Fibroblast of peridontal ligament (primary cell): ENCODE results near the gene PGA3.
A peak's percentile ranks its signal among the peaks of the same experiment; 100 is the strongest.
"Not testable (repeated sequence)": the region's sequence is repeated elsewhere in the genome, so short reads cannot be mapped to it uniquely, and the experiment has no call there.

ENCODE experiments used
- DNase-seq: peaks from one replicate; pipeline ENCODE4 v3.0.0-alpha.2; 2010; ENCODE audit errors: extremely low read depth

The PGA3 gene

DNA sequence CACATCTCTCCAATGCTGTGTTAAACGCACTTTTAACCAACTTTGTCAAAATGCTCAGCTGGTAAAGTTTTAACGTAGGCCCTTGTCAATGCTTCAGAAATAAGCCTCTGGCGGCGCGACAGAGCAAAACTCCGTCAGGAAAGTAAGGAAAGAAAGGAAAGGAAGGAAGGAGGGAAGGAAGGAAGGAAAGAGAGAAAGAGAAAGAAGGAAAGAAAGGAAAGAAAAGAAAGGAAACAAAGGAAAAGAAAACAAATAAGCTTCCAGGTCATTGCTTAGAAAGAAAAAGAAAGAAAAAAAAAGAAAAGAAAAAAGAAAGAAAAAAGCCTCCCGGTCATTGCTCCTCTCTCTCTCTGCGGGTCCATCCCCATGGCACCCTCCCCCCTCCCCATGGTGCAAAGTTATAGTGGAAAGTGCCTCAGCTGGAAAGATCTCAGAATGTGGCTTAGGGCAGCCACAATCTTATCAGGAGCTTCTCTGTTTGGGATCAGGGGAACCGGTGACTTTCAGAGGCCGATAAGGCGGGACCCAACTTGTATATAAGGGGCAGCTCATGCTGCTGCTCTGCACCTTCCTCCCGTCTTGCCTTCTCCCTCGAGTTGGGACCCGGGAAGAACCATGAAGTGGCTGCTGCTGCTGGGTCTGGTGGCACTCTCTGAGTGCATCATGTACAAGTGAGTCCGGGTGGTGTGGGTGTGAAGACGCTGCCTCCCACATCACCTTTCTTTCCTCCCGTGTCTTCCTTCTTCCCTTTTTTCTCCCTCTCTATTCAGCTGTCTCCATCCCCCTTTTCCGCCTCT lies at the start of gene PGA3:
PGA3 (plus strand) TSS at position 566 of the 797 bp plus-strand sequence; CDS start at position 616, 50 bp downstream.
- not testable (repeated sequence) for DNase-seq

DNA sequence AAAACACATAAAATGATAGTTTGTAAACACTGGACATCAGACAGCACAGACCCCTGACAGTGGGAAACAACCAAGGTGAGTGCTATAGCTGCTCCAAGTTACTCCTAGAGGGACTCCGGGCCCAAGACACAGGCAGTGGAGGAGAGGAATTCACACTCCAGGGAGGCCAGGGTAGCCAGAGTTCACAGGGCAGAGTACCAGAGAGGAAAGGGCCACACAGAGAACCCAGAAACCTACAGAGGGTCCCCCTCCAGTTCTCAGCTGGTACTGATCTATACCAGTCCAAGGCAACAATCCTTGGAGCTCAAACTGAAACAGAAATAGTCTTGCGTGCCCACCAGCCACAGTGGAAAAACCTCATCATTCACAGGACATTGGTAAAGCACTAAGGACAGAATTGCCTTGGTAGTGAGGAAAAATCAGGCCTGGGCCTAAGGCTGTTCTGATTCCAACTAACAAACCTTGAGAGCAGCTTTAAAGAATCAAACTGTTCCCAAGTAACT lies 49.7 kb upstream of the PGA3 start:
- DNase-seq: peak; percentile 44

DNA sequence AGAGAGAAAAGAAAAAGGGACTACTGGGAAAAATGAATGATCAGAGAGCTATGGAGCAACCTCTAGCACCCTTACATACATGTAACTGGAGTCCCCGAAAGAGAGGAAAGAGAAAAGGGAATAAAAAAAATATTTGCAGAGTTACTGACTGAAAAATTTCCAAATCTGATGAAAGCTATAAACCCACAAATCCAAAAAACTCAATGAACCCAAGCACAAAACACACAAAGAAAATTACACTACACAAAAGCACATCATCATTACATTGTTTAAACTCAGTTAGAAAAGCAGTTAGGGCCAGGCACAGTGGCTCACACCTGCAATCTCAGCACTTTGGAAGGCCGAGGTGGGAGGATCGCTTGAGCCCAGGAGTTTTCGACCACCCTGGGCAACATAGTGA lies 48.8 kb upstream of the PGA3 start:
- DNase-seq: no peak

DNA sequence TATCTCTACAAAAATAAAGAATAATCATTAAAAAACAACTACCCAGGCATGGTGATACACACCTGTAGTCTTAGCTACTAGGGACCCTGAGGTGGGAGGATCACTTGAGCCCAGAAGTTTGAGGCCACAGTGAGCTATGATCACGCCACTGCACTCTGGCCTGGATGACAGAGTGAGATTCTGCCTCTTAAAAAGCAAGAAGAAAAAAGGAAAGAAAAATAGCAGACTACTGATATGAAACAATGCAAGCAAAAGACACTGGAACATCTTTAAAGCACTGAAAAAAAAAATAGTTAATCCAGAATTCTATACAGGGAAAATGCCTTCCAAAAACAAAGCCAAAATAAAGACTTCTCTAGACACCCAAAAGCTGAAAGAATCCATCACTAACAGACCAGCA lies 48.0 kb upstream of the PGA3 start:
- no peak for DNase-seq

DNA sequence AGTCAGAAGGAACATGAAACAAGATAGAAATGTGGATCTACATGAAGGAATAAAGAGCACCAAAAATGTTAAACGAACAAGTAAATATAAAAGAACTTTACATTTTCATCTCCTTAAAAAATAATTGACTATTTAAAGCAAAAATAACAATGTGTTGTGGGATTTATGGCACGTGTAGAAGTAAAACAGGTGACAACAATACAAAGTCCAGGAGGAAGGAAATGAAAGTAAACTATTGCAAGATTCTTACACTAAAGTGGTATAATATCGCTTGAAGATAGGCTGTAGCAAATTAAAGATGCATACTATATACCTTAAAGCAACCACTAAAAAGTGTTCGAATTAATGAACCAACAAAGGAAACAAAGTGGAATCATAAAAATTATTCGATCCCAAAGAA lies 47.6 kb upstream of the PGA3 start:
- DNase-seq: no peak

DNA sequence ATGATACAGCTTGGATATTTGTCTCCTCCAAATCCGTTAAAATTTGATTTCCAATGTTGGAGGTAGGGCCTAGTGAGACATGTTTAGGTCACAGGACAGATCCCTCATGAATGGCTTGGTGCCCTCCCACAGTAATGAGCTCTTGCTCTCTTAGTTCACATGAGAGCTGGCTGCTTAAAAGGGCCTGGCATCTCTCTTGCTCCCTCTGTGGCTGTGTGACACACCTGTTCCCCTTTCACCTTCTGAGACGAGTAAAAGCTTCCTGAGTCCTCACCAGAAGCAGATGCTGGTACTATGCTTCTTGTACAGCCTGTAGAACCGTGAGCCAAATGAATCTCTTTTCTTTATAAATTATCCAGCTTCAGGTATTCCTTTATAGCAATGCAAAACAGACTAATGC lies 45.6 kb upstream of the PGA3 start:
- DNase-seq: no peak

DNA sequence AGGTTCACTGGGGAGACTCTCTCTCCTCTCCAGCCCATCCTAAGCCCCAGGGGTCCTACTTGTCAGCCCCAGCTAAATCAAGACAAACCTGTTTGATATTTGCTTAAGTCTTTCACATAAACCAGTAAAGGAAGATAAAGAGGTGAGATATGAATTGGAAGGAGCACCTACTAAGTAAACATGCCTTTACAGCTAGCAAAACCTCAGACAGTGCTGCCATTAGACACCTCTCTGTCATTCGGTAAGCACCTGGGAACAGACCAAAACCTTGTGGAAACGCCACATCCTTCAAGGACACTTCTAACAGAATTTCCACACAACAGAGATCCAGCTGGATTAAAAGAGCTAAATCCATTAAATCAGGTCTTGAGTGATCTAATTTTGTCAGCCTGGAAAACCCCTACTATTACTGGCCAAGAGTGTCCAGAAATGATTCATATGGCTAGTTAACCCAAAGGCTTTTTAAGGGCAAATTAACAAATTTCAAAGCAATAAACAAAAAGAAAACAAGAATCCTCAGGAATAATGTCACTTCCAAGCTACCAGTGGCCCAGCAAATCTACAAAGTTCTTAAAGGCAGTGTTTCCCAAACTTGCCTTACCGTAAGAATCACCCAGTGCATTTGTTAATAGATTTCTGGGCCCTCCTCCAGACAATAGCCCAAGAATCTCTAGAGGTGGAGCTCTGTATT lies 44.5 kb upstream of the PGA3 start:
- DNase-seq: peak; percentile 83

DNA sequence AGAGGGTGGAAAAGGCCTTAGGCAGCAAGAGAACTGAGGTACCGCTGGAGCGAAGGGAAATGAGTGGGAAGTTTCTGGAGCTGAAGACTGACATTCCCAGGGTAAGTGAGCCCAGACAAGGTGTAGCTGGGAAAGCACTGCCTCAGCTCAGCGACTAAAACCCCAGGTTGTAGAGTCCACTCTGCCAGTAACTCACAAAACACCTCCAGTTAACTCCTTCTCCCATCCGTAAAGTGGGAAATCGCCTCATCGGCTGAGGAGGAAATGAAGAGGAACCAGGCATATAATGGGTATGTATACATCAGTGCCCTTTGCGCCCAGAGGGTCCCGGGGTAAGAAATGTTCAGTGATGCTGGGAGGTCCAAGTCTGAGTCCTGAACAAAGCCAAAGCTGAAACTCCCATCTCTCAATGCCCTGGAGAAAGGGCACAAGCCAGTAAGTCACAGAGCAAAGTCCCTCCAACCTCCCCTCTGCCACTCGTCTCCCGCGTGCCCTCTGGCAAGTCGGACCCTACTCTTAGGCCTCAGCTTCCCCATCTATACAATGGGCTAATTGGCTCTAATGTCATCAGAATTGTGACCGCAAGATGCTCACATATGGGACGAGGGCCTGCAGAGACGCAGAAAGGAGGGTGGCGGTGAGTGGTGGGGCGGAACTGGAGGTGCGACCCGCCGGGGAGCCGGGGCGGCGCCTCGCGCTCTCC lies 42.7 kb upstream of the PGA3 start:
- DNase-seq: peak; percentile 20

DNA sequence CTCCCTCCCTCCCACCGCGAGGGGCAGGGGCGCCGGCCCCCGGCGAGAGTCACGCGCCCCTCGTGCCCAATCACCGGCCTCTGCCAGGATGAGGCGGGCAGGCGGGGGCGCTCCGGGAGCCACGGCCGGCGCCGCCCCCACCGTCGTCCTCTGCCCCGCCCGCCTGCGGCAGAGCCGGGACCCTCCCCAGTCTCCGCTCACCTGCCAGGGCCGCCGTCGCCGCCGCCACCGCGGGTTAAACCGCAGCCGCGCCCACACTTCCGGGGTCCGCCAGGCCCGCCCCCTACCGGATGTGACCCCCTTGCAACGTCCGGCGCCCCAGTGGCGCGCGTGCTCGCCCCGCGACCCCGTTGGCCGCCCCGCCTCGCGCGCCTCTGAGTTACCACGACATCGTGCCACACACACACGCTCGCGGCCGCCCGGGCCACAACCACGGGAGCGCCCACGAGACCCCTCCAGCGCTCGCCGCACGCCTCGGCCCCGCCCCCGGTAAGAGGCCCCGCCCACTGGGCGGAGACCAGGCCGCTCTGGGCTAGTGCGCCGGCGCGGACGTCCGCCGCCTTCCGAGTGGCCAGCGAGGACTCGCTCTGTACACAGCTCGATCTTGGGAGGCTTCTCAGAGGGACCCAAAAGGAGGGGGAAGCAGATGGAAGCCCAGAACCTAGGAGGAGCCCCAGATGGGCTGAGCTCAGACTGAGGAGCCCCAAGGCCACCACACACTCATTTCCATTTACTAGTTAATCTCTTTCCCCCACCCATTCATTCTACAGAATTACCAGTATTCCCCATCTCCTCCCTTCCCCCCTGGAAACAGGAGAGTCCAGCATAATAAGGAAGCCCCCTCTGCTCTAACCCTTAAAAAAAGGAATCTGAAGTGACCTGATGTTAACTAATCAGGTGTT lies 41.9 kb upstream of the PGA3 start, which contains the start of gene VPS37C:
VPS37C (minus strand) TSS at position 237 of the 902 bp plus-strand sequence. CDS start 22,597 bp downstream, outside the sequence.
- peak; percentile 79 for DNase-seq

DNA sequence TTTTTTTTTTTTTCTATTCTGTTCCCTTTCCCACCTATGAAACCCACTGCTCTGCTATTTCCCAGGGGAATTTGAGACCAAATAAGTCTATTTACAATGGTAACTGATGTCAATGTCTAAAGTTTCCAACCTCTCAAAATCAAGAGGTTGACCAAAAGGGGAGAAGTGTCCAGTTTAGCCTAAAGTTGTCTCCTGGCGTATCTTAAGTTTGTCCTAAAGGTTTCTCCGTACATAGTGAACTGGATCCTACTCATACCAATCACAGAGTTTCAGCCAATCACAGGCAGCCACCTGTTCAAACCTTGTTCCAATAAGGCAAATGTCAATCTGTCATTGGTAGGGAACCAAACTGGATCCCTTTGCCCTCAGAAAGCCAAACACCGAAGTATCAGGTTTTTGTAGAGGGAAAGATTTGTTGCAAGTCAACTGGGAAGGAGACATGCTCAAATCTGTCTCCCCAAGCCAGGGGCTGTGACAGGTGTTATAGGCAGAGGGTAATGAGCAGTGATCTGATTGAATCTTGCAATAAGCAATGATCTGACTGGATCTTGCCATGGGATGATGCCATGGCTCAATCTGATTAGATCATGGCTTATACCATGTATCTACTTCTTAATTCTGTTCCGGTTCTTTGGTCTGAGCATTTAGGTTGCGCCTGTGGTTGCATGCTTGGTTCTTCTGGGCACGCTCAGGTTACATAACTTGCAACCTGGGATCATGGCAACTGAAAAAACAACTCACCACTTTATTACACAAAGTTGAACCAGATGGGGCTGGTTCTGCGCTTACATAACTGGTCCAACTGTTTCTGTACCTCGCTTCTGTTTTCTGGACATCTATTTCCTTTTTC lies 41.0 kb upstream of the PGA3 start:
- peak; percentile 59 for DNase-seq

DNA sequence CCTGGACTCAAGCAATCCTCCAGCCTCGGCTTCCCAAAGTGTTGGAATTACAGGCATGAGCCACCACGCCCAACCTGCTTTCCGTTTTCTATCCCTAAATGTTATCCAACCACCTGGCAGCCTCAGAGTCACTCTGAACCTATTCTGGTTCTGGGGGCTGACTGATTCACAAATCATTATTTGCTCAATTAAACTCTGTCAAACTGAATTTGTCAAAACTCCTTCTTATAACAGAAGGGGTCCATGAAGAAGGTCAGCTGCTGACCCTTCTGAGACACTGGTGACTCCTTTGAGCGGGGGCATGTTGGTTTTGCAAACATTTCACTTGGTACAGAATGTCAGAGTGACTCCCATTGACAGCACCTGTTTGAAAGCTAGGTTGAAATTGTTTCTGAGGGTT lies 40.3 kb upstream of the PGA3 start:
- no peak for DNase-seq

DNA sequence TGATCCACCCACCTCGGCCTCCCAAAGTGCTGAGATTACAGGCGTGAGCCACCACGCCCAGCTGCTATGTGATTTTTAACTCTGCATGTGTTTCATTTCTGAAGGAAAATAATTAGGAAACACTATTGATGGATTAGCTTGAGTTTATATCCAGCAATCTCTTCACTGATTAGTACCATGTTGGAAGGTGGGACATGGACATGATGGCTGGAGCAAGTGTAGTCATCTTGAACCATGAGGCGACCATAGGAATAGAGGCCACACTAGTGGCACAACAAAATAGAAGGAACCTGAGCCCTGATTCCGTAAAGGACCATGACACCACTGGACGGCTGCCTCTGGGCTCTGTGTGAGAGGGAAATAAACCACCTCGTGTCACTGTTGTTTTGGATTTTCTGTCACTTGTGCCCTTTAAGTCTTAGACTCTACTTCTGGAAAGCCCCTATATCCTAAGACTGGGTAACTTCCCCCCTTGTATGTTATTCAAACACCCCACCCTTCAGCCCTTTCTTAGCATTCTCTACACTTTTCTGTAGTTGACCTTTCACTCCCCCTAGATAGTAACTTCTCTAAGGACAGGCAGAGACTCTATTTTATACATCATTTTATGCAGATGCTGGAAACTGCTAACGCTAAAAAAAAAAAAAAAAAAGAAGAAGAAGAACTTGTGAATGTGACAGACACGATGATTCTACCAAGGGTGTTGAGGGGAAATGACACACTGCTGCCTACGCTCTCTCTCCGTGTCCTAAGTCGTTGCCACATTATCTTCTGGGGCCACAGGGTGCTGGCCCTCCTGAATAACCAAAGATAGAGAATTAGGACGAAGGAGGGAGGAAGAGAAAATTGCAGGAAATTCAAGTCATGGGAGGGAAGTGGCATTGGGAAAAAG lies 39.4 kb upstream of the PGA3 start:
- DNase-seq: no peak

DNA sequence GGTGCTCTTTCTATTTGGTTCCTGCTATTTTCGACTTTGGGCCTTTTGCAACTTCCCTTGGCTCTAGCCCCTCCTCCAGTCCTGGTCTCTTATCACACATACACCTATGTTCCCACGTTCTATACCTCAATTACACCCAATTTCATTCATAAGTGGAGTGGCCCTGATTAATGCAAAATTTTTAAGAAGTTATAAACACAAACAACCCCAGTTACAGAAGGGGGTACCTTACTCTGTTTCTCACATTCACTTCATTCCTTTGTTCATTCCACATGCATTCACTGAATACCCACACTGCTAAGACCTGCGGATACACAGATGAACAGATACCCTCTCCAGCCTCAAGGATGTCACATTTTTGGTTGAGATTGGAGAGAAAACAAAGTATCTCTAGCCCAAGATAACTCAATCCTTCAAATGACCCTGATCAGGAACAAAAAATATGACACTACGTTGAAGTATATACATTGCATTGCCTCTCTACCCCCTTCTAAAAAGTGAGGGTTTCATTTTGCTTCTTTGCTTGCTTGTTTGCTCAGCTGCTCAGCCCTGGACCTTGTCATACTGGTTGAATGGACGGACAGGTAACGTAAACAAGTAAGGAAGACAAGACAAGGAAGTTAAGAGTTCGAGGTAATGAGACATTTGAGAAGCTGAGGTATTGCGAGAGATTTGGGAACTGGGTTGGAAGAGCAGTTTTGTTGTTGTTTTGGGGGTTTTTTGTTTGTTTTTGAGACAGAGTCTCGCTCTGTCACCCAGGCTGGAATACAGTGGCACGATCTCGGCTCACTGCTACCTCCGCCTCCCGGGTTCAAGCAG lies 38.5 kb upstream of the PGA3 start:
- no peak for DNase-seq

DNA sequence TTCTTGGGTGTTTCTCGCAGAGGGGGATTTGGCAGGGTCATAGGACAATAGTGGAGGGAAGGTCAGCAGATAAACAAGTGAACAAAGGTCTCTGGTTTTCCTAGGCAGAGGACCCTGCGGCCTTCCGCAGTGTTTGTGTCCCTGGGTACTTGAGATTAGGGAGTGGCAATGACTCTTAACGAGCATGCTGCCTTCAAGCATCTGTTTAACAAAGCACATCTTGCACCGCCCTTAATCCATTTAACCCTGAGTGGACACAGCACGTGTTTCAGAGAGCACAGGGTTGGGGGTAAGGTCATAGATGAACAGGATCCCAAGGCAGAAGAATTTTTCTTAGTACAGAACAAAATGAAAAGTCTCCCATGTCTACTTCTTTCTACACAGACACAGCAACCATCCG lies 37.5 kb upstream of the PGA3 start:
- DNase-seq: not testable (repeated sequence)

DNA sequence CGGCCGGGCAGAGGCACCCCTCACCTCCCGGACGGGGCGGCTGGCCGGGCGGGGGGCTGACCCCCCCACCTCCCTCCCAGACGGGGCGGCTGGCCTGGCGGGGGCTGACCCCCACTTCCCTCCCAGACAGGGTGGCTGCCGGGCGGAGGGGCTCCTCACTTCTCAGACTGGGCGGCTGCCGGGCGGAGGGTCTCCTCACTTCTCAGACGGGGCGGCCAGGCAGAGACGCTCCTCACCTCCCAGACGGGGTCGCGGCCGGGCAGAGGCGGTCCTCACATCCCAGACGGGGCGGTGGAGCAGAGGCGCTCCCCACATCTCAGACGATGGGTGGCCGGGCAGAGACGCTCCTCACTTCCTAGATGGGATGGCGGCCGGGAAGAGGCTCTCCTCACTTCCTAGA lies 37.0 kb upstream of the PGA3 start:
- DNase-seq: not testable (repeated sequence)

DNA sequence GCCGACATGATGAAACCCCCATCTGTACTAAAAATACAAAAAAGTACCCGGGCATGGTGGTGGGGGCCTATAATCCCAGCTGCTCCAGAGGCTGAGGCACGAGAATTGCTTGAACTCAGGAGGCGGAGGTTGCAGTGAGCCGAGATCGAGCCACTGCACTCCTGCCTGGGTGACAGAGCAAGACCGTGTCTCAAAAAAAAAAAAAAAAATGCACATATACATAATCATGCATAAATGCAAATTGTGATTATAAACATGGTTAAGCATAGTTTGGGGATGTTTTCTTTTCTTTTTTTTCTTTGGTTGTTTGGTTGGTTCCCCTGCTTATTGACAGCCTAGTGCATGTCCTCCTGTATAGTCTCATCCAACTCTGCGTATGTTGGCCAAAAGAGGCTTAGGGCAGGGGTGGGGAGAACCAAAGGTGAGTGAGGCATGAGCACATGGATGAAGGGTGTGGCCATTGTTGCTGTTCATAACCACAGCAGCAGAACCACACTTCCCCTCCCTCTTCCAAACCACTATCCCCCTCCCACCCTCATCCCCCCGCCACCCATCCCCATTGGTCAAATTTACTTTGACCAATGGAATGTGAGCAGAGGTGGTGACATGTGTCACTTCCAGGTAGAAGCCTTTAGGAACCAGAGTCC lies 35.1 kb upstream of the PGA3 start:
- DNase-seq: no peak

DNA sequence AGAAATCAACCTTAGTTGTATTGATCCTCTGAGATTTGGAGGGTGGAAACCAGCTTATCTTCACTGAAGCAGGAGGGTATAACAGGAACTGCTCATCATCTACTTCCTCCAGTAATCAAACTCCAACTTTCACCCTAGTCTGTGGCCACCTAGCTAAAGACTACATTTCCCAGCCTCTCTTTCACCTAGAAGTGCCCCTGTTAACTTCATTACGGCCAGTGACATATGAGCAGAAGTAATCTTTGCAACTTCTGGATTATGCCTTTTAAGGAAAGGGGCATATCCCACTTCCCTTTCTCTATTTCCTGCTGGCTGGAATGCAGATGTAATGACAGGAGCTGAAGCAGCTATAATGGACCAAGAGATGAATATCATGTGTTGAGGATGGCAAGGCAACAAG lies 34.5 kb upstream of the PGA3 start:
- no peak for DNase-seq

DNA sequence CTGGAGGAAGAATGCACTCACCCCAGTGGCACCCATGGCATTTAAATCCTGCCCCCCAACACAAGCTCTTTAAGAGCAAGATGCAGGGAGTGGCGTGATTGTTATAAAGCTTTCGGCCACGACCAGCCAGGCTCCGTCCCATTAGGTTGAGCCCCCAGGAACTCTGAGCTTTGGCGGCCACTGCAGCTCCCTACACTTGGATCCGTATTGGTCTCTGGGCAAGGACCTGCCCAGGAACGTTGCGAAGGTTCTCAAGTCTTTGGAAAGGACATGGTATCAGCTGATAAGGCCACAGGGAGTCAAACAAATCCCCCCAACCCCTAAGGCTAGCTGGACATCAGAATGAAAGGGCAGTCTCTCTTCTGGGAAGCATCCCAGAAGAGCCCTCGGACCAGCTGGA lies 32.7 kb upstream of the PGA3 start:
- DNase-seq: no peak
